ENCODE measurements around the gene FSTL3. TPM values are rescaled to one million over a fixed set of nuclear protein-coding genes. Genes with fewer than 3 reads are reported as not detected.
A peak's percentile ranks its signal among the peaks of the same experiment; 100 is the strongest.

Gene FSTL3
- total RNA-seq, 2 donors from 2014 or later: 4.5 to 10.1 TPM

GRCh38 chr19:676007-676338, 219 bp upstream of the FSTL3 start:
- Histone ChIP-seq H3K4me3 (no peak overlapping the region), H3K9ac (ENCODE audit: low read depth in 2 of 2, low read length in 2 of 2) (peak overlapping the region in 1 of 2 donors; percentile 12), H3K4me1 (no peaks in the 10 kb centered on the region), H3K27ac (no peak overlapping the region), H3K27me3 (peaks cover 19% of the 10 kb centered on the region), H3K36me3 (no peaks in the 10 kb centered on the region), H3K9me3 (no peaks in the 10 kb centered on the region)
- intact Hi-C loops (cut with DNase I): no loop called here
- DNase-seq: no peak
- TF ChIP-seq CTCF (IDR thresholded peaks at IDR 0.05): no peak

GRCh38 chr19:677201-677600, 1.0 kb downstream of the FSTL3 start:
- H3K27me3 ChIP-seq: peaks cover 19% of the 10 kb centered on the region
- no peak for TF ChIP-seq CTCF (IDR thresholded peaks at IDR 0.05)
- H3K27ac ChIP-seq: peak overlapping the region; percentile 62
- peak overlapping the region; percentile 36 for H3K4me3 ChIP-seq
- intact Hi-C loops (cut with DNase I): no loop called here
- no peaks in the 10 kb centered on the region for H3K36me3 ChIP-seq
- H3K4me1 ChIP-seq: no peaks in the 10 kb centered on the region
- DNase-seq: peak; percentile 57
- H3K9me3 ChIP-seq: no peaks in the 10 kb centered on the region
- peak overlapping the region in 1 of 2 donors; percentile 70 for H3K9ac ChIP-seq (ENCODE audit: low read depth in 2 of 2, low read length in 2 of 2)

GRCh38 chr19:677601-678436, 1.6 kb downstream of the FSTL3 start:
- no peak for TF ChIP-seq CTCF (IDR thresholded peaks at IDR 0.05)
- intact Hi-C loops (cut with DNase I): no loop called here
- Histone ChIP-seq H3K4me1 (no peaks in the 10 kb centered on the region), H3K27me3 (peaks cover 19% of the 10 kb centered on the region), H3K9me3 (no peaks in the 10 kb centered on the region), H3K9ac (ENCODE audit: low read depth in 2 of 2, low read length in 2 of 2) (peak overlapping the region in 1 of 2 donors; percentile 33), H3K4me3 (no peak overlapping the region), H3K36me3 (no peaks in the 10 kb centered on the region), H3K27ac (peak overlapping the region; percentile 62)
- no peak for DNase-seq

- H3K27ac ChIP-seq: peak overlapping the region; percentile 81
- no peaks in the 10 kb centered on the region for H3K4me1 ChIP-seq
- H3K27me3 ChIP-seq: peaks cover 19% of the 10 kb centered on the region
- no peak overlapping the region for H3K4me3 ChIP-seq
- intact Hi-C loops (cut with DNase I): no loop called here
- no peak for DNase-seq
- no peaks in the 10 kb centered on the region for H3K9me3 ChIP-seq
- no peak for TF ChIP-seq CTCF (IDR thresholded peaks at IDR 0.05)
- peak overlapping the region; percentile 51 to 74 for H3K9ac ChIP-seq (ENCODE audit: low read depth in 2 of 2, low read length in 2 of 2)
- H3K36me3 ChIP-seq: no peaks in the 10 kb centered on the region
Observed at GRCh38 chr19:678791-679388, 2.7 kb downstream of the FSTL3 start.

- Histone ChIP-seq H3K4me3 (peak overlapping the region; percentile 58), H3K4me1 (no peaks in the 10 kb centered on the region), H3K9ac (ENCODE audit: low read depth in 2 of 2, low read length in 2 of 2) (peak overlapping the region; percentile 51 to 90), H3K27ac (peak overlapping the region; percentile 81), H3K27me3 (peaks cover 19% of the 10 kb centered on the region), H3K9me3 (no peaks in the 10 kb centered on the region), H3K36me3 (no peaks in the 10 kb centered on the region)
- intact Hi-C loops (cut with DNase I): no loop called here
- no peak for TF ChIP-seq CTCF (IDR thresholded peaks at IDR 0.05)
- DNase-seq: peak; percentile 58
Observed at GRCh38 chr19:679418-680286, 3.5 kb downstream of the FSTL3 start.
